Erythroblast (primary cell): Measurements from ENCODE around the gene TRIP10.

ENCODE experiments used
- GATA1 ChIP-seq: IDR thresholded peaks from 2 replicates; pipeline ENCODE4 v1.6.1; 2011; ENCODE audit warnings: low read depth, mild to moderate bottlenecking, control low read depth, low read length, moderate library complexity
- POLR2A ChIP-seq: IDR thresholded peaks from 2 replicates; pipeline ENCODE4 v1.6.1; 2011; ENCODE audit warnings: mild to moderate bottlenecking, low read length

DNA sequence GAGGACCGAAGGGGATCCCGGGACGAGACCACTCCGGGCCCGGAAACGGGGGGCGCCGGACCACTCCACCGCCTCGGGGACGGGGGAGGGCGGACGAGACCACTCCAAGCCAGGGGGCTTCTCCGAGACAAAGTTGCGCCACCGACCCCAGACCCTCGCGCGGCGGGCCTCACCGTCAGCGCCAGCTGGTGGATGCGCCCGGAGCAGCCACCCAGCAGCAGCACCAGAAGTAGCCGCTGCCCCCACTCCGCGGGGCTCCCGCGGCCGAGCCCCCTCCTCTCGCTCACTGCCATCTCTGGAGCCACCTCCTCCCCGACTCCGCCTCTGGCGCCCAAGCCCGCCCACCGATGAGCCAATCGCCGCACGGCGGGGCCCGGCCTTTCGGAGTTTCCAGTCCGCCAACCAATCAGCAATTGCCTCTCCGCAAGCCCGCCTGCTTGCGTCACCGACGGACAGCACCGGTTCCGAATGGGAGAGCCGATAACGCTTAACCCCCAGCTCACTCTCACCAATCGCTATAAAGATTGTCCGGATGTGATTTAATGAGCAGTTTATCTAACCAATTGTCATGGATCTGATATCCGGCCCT lies 2.1 kb upstream of the TRIP10 start, which contains the start of gene GPR108:
- TF ChIP-seq POLR2A (peak; percentile 27), GATA1 (no peak)
